Kidney epithelial cell (primary cell): Measurements from ENCODE around the gene TMEM100. TPM values are rescaled to one million over a fixed set of nuclear protein-coding genes. Genes with fewer than 3 reads are reported as not detected.

Experiments
- DNase-seq: peaks from one replicate; pipeline ENCODE4 v3.0.0-alpha.2; 2010; ENCODE audit warnings: low read depth
- H3K27me3 ChIP-seq: 2 replicates; pipeline ENCODE4 v1.6.0; 2011; ENCODE audit warnings: low read length; ENCODE audit not compliant: control insufficient read depth, insufficient read depth
- H3K36me3 ChIP-seq: 2 replicates; pipeline ENCODE4 v1.5.1; 2011; ENCODE audit warnings: low read length; ENCODE audit not compliant: control insufficient read depth, insufficient read depth
- H3K4me3 ChIP-seq: 2 replicates; pipeline ENCODE4 v1.5.1; 2011; ENCODE audit warnings: low read depth, mild to moderate bottlenecking, control low read depth, low read length
- total RNA-seq: library from RNA; depleted of rRNA; stranded (reverse); fragments of >200 nt; gene quantifications from 2 replicates; pipeline ENCODE4 v1.2.3, GENCODE V29; 2015
- TF ChIP-seq, protein P1 (sequence below): IDR thresholded peaks from 2 replicates; pipeline ENCODE4 v1.5.1; 2011; ENCODE audit warnings: mild to moderate bottlenecking, moderate library complexity, low read length, control low read depth, inconsistent platforms; ENCODE audit not compliant: insufficient read depth, poor library complexity, severe bottlenecking

Gene TMEM100
- total RNA-seq, 1 donor from 2014 or later, result not detected

DNA sequence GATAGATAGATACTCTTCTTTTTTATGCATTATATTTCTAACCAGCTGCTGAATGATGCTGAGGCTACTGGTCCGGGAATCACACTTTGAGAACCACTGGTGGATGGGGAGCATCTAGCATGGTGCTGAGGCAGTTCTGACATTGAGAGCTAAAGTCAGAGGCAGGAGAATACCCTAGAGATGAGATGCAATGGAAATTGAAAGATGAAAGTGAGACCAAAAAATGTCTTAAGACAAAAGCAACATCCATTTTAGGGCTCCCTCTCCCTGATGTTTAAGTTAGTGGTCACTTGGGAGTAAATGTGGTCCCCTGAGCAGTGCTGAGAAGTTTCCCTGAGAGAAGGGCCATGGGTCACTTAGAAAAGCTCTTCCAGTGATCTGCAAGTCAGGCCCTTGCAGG, 35.0 kb upstream of the TMEM100 start:
- H3K36me3 ChIP-seq, result no peaks in the 10 kb centered on the region
- TF ChIP-seq, protein P1, sequence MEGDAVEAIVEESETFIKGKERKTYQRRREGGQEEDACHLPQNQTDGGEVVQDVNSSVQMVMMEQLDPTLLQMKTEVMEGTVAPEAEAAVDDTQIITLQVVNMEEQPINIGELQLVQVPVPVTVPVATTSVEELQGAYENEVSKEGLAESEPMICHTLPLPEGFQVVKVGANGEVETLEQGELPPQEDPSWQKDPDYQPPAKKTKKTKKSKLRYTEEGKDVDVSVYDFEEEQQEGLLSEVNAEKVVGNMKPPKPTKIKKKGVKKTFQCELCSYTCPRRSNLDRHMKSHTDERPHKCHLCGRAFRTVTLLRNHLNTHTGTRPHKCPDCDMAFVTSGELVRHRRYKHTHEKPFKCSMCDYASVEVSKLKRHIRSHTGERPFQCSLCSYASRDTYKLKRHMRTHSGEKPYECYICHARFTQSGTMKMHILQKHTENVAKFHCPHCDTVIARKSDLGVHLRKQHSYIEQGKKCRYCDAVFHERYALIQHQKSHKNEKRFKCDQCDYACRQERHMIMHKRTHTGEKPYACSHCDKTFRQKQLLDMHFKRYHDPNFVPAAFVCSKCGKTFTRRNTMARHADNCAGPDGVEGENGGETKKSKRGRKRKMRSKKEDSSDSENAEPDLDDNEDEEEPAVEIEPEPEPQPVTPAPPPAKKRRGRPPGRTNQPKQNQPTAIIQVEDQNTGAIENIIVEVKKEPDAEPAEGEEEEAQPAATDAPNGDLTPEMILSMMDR, result no peak
- no peaks in the 10 kb centered on the region for H3K27me3 ChIP-seq
- H3K4me3 ChIP-seq, result no peak overlapping the region
- DNase-seq, result no peak

DNA sequence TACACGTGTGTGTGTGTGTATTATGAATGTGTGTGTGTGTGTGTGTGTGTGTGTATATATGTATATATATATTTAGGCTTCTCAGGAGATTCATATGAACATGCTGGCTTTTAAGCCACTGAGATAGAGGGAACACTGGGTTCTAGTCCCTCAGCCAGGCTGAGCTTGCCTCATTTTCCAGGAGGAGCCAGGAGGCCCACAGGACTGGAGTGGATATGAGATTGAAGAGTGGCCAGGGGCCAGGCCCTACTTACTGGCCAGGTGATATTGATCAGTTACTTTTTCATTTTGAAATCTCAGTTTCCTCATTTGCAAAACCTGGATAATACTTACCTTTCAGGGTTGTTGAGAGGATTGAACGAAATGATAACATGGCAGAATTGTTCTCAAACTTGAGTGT, 34.0 kb upstream of the TMEM100 start:
- TF ChIP-seq, protein P1, result no peak
- Histone ChIP-seq H3K4me3 (no peak overlapping the region), H3K27me3 (no peaks in the 10 kb centered on the region), H3K36me3 (no peaks in the 10 kb centered on the region)
- DNase-seq, result no peak

DNA sequence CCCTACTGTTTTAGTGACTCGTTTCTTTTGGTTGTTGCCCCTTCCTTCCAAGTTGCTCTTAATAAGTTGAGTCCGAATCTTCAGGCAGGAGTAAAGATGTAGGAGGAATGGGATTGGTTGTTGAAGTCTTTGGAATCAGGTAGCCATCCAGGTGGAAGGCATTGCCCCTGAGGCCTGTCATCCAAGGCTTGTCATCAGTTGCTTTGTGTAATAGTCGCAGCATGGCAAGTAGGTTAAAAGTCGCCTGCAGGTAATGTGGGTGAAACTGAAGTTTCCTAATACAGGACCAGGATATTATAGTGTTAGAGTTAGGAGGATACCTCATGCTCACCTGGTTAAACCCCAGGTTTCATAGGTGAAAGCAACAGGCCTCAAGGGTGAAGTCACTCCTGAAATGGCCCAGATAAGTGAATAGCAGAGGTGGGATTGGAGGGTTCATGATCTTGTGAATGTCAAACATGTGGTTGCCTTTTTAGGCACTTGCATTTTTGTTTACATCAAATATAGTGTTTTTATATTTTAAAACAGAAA, 29.1 kb upstream of the TMEM100 start:
- Histone ChIP-seq H3K36me3 (no peaks in the 10 kb centered on the region), H3K4me3 (peak overlapping the region; percentile 63), H3K27me3 (no peaks in the 10 kb centered on the region)
- DNase-seq, result no peak
- TF ChIP-seq, protein P1, result no peak

DNA sequence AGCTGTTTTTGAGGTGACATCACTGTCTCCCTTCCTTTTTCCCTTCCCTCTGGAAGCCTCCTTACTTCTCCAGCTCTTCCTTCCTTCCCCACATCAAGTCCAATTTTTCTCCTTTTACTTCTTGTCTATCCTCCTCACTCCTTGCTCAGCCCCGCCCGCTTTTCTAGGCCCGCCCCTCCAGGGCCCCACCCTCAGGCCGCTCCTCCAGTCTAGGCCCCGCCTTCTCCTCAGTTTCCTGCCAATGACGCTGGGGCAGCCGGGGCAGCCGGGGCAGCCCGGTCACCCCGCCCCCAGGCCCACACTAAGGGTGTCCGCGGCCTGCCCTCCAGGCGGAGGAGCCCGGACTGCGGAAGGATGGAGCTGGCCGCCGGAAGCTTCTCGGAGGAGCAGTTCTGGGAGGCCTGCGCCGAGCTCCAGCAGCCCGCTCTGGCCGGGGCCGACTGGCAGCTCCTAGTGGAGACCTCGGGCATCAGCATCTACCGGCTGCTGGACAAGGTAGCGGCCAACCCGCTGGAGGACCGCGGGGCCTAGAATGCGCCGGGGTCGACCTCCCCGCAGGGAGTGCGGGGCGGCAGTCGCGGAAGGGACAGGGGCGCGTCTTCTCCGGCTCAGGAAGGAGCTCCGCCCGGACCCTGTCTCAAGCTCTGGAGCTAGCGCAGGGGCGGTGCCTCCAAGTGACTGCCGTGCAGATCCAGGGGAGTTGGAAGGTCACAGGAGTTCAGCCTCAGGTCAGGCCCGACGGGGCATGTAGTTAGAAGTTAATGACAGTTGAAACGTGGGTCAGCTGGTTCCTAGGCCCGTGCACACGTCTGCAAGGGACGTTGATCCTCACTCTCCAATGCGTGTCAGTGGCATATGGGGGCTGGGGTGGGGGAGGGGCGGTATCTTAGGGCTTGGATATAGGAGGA, 28.3 kb upstream of the TMEM100 start, which contains the start of gene PCTP:
PCTP (plus strand) TSS at position 302 of the 908 bp plus-strand sequence; CDS start at position 355, 53 bp downstream.
- peak within 1 kb of the TSS; percentile 63 for H3K4me3 ChIP-seq
- H3K27me3 ChIP-seq, result no peaks in the 10 kb centered on the region
- H3K36me3 ChIP-seq, result no peaks in the 10 kb centered on the region
- TF ChIP-seq, protein P1, result peak; percentile 45
- peak; percentile 68 for DNase-seq

DNA sequence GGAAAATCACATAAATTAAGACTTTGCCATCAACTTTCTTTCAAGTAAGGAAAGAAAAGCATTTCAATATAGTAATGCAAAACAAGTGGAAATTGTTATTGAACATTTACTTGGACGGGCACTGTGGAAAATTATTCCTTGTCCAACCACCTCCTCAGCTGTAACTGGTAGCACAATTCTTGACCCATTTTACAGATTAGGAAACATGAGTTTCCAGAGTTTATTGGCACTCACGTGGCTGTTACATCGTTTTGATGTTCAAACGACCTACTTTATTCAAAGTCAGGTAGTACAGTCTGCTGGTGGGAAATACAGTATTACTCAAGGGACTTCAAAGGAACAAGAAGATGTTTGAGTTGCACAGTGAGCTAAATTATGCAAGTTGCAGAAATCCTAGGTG, 27.3 kb upstream of the TMEM100 start:
- no peak for DNase-seq
- Histone ChIP-seq H3K27me3 (no peaks in the 10 kb centered on the region), H3K4me3 (no peak overlapping the region), H3K36me3 (no peaks in the 10 kb centered on the region)
- TF ChIP-seq, protein P1, result no peak
